ENCODE measurements around the gene PLXNC1. TPM values are rescaled to one million over a fixed set of nuclear protein-coding genes. Genes with fewer than 3 reads are reported as not detected.

PLXNC1 gene
- total RNA-seq, 2 donors from 2014 or later: 8.4 to 12.4 TPM

- intact Hi-C loops (cut with DNase I): loop anchor here (5.0 kb wide), 1 partner anchor 59 kb away; no protein-coding TSS in a partner anchor
- no peak overlapping the region for H3K4me3 ChIP-seq
Measured at GRCh38 chr12:94143438-94143837, 4.9 kb upstream of the PLXNC1 start.

GRCh38 chr12:94143951-94144350, 4.4 kb upstream of the PLXNC1 start:
- H3K9ac ChIP-seq (ENCODE audit: low read depth in 2 of 2, low read length in 2 of 2): no peak overlapping the region
- H3K4me1 ChIP-seq: no peaks in the 10 kb centered on the region
- H3K9me3 ChIP-seq: no peaks in the 10 kb centered on the region
- H3K4me3 ChIP-seq: no peak overlapping the region
- DNase-seq: no peak
- peaks cover 4% of the 10 kb centered on the region for H3K27me3 ChIP-seq
- no peaks in the 10 kb centered on the region for H3K36me3 ChIP-seq
- TF ChIP-seq, protein P1, sequence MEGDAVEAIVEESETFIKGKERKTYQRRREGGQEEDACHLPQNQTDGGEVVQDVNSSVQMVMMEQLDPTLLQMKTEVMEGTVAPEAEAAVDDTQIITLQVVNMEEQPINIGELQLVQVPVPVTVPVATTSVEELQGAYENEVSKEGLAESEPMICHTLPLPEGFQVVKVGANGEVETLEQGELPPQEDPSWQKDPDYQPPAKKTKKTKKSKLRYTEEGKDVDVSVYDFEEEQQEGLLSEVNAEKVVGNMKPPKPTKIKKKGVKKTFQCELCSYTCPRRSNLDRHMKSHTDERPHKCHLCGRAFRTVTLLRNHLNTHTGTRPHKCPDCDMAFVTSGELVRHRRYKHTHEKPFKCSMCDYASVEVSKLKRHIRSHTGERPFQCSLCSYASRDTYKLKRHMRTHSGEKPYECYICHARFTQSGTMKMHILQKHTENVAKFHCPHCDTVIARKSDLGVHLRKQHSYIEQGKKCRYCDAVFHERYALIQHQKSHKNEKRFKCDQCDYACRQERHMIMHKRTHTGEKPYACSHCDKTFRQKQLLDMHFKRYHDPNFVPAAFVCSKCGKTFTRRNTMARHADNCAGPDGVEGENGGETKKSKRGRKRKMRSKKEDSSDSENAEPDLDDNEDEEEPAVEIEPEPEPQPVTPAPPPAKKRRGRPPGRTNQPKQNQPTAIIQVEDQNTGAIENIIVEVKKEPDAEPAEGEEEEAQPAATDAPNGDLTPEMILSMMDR (IDR thresholded peaks at IDR 0.05): no peak
- H3K27ac ChIP-seq: no peak overlapping the region
- intact Hi-C loops (cut with DNase I): loop anchor here (5.0 kb wide), 1 partner anchor 58 kb away; no protein-coding TSS in a partner anchor

More at GRCh38 chr12:94143438-94143837, 4.9 kb upstream of the PLXNC1 start:
- H3K4me1 ChIP-seq: no peaks in the 10 kb centered on the region
- no peaks in the 10 kb centered on the region for H3K36me3 ChIP-seq
- H3K27me3 ChIP-seq: peaks cover 4% of the 10 kb centered on the region
- DNase-seq: no peak
- H3K9me3 ChIP-seq: no peaks in the 10 kb centered on the region
- TF ChIP-seq, protein P1 (IDR thresholded peaks at IDR 0.05): no peak
- H3K9ac ChIP-seq (ENCODE audit: low read depth in 2 of 2, low read length in 2 of 2): no peak overlapping the region
- no peak overlapping the region for H3K27ac ChIP-seq

GRCh38 chr12:94144781-94145180, 3.6 kb upstream of the PLXNC1 start:
- Histone ChIP-seq H3K9ac (ENCODE audit: low read depth in 2 of 2, low read length in 2 of 2) (no peak overlapping the region), H3K4me3 (no peak overlapping the region), H3K27me3 (peaks cover 11% of the 10 kb centered on the region), H3K27ac (no peak overlapping the region), H3K36me3 (no peaks in the 10 kb centered on the region), H3K9me3 (no peaks in the 10 kb centered on the region), H3K4me1 (no peaks in the 10 kb centered on the region)
- DNase-seq: no peak
- intact Hi-C loops (cut with DNase I): loop anchor here (5.0 kb wide), 2 partner anchors 58 to 288 kb away; no protein-coding TSS in a partner anchor
- TF ChIP-seq, protein P1 (IDR thresholded peaks at IDR 0.05): no peak

DNA sequence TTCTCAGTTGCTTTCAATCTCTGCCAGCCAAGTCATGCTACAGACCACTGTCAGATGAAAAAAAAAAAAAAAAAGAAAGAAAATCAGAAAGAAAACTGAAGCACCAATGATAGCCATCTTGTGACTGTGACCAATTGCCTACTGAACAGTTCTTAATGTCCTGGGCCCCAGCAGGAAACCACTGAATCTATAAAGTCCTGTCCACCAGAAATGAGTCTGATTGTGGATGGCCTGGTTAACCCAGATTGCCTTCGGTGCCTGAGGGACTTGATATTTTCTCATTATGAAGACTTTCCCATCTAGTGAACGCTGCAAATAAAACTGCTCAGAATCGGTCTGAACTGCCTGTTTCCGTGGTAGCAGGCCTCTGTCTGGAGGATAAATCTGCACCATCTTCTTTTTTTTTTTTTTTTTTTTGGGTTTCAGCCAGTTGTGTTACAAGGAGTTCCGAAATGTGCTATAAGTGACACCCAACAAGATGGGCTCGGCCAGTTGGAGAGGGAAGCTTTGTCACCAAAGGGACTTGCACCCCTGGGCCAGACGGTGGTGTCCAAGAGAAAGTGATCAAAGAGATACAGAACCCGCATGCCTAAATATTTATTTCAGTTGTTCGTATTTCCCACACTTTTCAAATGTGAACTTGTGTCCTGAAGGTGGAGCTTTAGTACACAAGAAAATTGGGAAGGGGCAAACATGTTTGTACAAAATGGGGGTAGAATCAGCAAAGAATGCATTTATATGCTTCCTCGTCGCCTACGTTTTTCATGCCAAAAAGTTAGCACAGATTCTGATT, 3.0 kb upstream of the PLXNC1 start:
- Histone ChIP-seq H3K27ac (no peak overlapping the region), H3K27me3 (peaks cover 13% of the 10 kb centered on the region), H3K9ac (ENCODE audit: low read depth in 2 of 2, low read length in 2 of 2) (no peak overlapping the region), H3K9me3 (no peaks in the 10 kb centered on the region), H3K36me3 (no peaks in the 10 kb centered on the region), H3K4me1 (no peaks in the 10 kb centered on the region), H3K4me3 (no peak overlapping the region)
- TF ChIP-seq, protein P1 (IDR thresholded peaks at IDR 0.05): no peak
- intact Hi-C loops (cut with DNase I): loop anchor here (5.0 kb wide), 1 partner anchor 287 kb away; no protein-coding TSS in a partner anchor
- no peak for DNase-seq

DNA sequence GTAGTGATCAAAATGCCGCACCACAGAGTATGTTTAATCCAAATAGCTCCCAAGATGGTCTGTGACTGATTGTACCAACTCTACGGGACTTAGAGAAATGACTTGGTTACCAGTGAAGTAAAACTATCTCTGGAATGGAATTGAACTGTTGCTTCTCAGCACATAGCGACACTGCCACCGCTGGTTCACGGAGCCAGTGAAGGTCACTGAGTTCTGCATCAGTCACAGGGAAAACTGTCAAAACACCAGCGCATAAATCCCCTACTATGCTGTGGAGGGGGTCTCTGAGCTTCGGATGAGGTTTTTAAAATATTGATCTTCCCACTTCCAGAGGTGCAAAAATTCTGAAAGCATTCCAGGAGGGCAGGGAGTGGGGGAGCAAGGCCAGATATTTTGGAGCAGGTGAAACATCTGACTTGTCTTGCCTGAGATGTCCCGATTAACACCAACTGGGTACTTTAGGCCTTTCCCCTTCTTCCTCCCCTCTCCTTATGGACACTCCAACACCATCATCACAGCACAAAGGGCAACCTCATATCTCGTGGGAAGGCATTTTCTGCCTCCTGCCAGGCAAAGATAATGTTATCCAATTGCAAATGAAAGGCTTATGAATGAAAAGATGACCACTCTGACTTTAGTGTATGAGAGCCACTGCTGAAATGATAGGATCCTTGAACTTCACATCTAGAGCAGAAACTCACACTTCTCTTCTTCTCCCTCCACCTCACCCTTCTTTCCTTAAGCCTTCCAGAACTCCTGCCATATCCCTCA, 2.0 kb upstream of the PLXNC1 start:
- H3K36me3 ChIP-seq: no peaks in the 10 kb centered on the region
- H3K27me3 ChIP-seq: peaks cover 13% of the 10 kb centered on the region
- H3K9ac ChIP-seq (ENCODE audit: low read depth in 2 of 2, low read length in 2 of 2): no peak overlapping the region
- intact Hi-C loops (cut with DNase I): loop anchor here (5.0 kb wide), 1 partner anchor 286 kb away; no protein-coding TSS in a partner anchor
- no peaks in the 10 kb centered on the region for H3K9me3 ChIP-seq
- DNase-seq: no peak
- H3K4me1 ChIP-seq: peaks cover 5% of the 10 kb centered on the region
- TF ChIP-seq, protein P1 (IDR thresholded peaks at IDR 0.05): no peak
- no peak overlapping the region for H3K27ac ChIP-seq
- H3K4me3 ChIP-seq: no peak overlapping the region

Measured in colonic mucosa (tissue), 4 donors.